HUES6 (cell line): ENCODE measurements around the gene C5orf63.

Experiments used
- H3K27ac ChIP-seq: 2 replicates; pipeline ENCODE4 v1.7.0; 2013; ENCODE audit warnings: low read depth, mild to moderate bottlenecking, low read length, inconsistent platforms
- H3K27me3 ChIP-seq: 2 replicates; pipeline ENCODE4 v1.6.1; 2013; ENCODE audit warnings: low read length; ENCODE audit not compliant: control insufficient read depth, insufficient read depth
- H3K36me3 ChIP-seq: 2 replicates; pipeline ENCODE4 v1.6.1; 2013; ENCODE audit warnings: low read length; ENCODE audit not compliant: control insufficient read depth, insufficient read depth
- H3K4me1 ChIP-seq: 2 replicates; pipeline ENCODE4 v1.6.1; 2013; ENCODE audit warnings: low read length; ENCODE audit not compliant: control insufficient read depth, insufficient read depth
- H3K4me3 ChIP-seq: 2 replicates; pipeline ENCODE4 v1.5.1; 2013; ENCODE audit warnings: low read depth, low read length
- H3K9ac ChIP-seq: one replicate; pipeline ENCODE4 v1.6.1; 2013; ENCODE audit warnings: mild to moderate bottlenecking, low read length
- H3K9me3 ChIP-seq: 2 replicates; pipeline ENCODE4 v1.6.1; 2013; ENCODE audit warnings: low read depth, low read length; ENCODE audit not compliant: control insufficient read depth, insufficient read depth

C5orf63 gene

GRCh38 chr5:127092690-127093089 lies 19.4 kb upstream of the C5orf63 start:
- no peaks in the 10 kb centered on the region for H3K9me3 ChIP-seq
- H3K4me3 ChIP-seq = no peak overlapping the region
- peaks cover 40% of the 10 kb centered on the region for H3K4me1 ChIP-seq
- no peak overlapping the region for H3K9ac ChIP-seq
- H3K27me3 ChIP-seq = no peaks in the 10 kb centered on the region
- no peaks in the 10 kb centered on the region for H3K36me3 ChIP-seq
- no peak overlapping the region for H3K27ac ChIP-seq

GRCh38 chr5:127089191-127089590 lies 15.9 kb upstream of the C5orf63 start:
- Histone ChIP-seq H3K9ac (no peak overlapping the region), H3K4me1 (peaks cover 10% of the 10 kb centered on the region), H3K36me3 (no peaks in the 10 kb centered on the region)

GRCh38 chr5:127088251-127088650 lies 14.9 kb upstream of the C5orf63 start:
- Histone ChIP-seq H3K27ac (no peak overlapping the region), H3K4me3 (no peak overlapping the region), H3K36me3 (no peaks in the 10 kb centered on the region), H3K9me3 (no peaks in the 10 kb centered on the region), H3K9ac (no peak overlapping the region), H3K27me3 (no peaks in the 10 kb centered on the region), H3K4me1 (peaks cover 10% of the 10 kb centered on the region)

More at GRCh38 chr5:127089191-127089590, 15.9 kb upstream of the C5orf63 start:
- no peaks in the 10 kb centered on the region for H3K27me3 ChIP-seq
- no peak overlapping the region for H3K27ac ChIP-seq
- no peak overlapping the region for H3K4me3 ChIP-seq
- no peaks in the 10 kb centered on the region for H3K9me3 ChIP-seq

GRCh38 chr5:127086589-127086988 lies 13.3 kb upstream of the C5orf63 start:
- no peak overlapping the region for H3K27ac ChIP-seq
- H3K27me3 ChIP-seq = no peaks in the 10 kb centered on the region
- H3K9ac ChIP-seq = no peak overlapping the region
- peaks cover 5% of the 10 kb centered on the region; the same call in 1 of the 2 replicates for H3K4me1 ChIP-seq
- H3K9me3 ChIP-seq = no peaks in the 10 kb centered on the region
- no peak overlapping the region for H3K4me3 ChIP-seq
- no peaks in the 10 kb centered on the region for H3K36me3 ChIP-seq

GRCh38 chr5:127085796-127086195 lies 12.5 kb upstream of the C5orf63 start:
- Histone ChIP-seq H3K4me1 (peaks cover 7% of the 10 kb centered on the region), H3K9ac (no peak overlapping the region), H3K36me3 (no peaks in the 10 kb centered on the region), H3K4me3 (no peak overlapping the region), H3K9me3 (no peaks in the 10 kb centered on the region), H3K27me3 (no peaks in the 10 kb centered on the region), H3K27ac (no peak overlapping the region)

GRCh38 chr5:127085371-127085770 lies 12.1 kb upstream of the C5orf63 start:
- H3K4me1 ChIP-seq = peaks cover 11% of the 10 kb centered on the region
- H3K9ac ChIP-seq = no peak overlapping the region
- H3K27me3 ChIP-seq = no peaks in the 10 kb centered on the region
- no peak overlapping the region for H3K4me3 ChIP-seq
- H3K36me3 ChIP-seq = no peaks in the 10 kb centered on the region
- H3K9me3 ChIP-seq = no peaks in the 10 kb centered on the region
- H3K27ac ChIP-seq = no peak overlapping the region

- H3K27me3 ChIP-seq = no peaks in the 10 kb centered on the region
- H3K4me1 ChIP-seq = peaks cover 19% of the 10 kb centered on the region
- no peak overlapping the region for H3K27ac ChIP-seq
- no peak overlapping the region for H3K4me3 ChIP-seq
- no peaks in the 10 kb centered on the region for H3K9me3 ChIP-seq
- no peak overlapping the region for H3K9ac ChIP-seq
- H3K36me3 ChIP-seq = no peaks in the 10 kb centered on the region
These were observed 11.4 kb upstream of the C5orf63 start for GRCh38 chr5:127084656-127085055.

GRCh38 chr5:127083711-127084110 lies 10.4 kb upstream of the C5orf63 start:
- Histone ChIP-seq H3K4me3 (no peak overlapping the region), H3K9ac (no peak overlapping the region), H3K9me3 (no peaks in the 10 kb centered on the region), H3K27ac (no peak overlapping the region), H3K4me1 (peaks cover 21% of the 10 kb centered on the region), H3K27me3 (no peaks in the 10 kb centered on the region), H3K36me3 (no peaks in the 10 kb centered on the region)

- Histone ChIP-seq H3K36me3 (no peaks in the 10 kb centered on the region), H3K27me3 (no peaks in the 10 kb centered on the region), H3K9ac (no peak overlapping the region), H3K4me3 (no peak overlapping the region), H3K27ac (no peak overlapping the region), H3K4me1 (peaks cover 48% of the 10 kb centered on the region), H3K9me3 (no peaks in the 10 kb centered on the region)
These were observed 6.7 kb upstream of the C5orf63 start for GRCh38 chr5:127079994-127080491.

- Histone ChIP-seq H3K4me3 (no peak overlapping the region), H3K4me1 (peaks cover 51% of the 10 kb centered on the region), H3K36me3 (no peaks in the 10 kb centered on the region), H3K27me3 (no peaks in the 10 kb centered on the region), H3K27ac (0 out of 2 replicates have a peak overlapping the region, but pooled peaks have one; percentile 48), H3K9me3 (no peaks in the 10 kb centered on the region), H3K9ac (no peak overlapping the region)
These were observed 4.1 kb upstream of the C5orf63 start for GRCh38 chr5:127077366-127077765.

- Histone ChIP-seq H3K4me3 (no peak overlapping the region), H3K9me3 (no peaks in the 10 kb centered on the region), H3K27me3 (no peaks in the 10 kb centered on the region), H3K9ac (no peak overlapping the region), H3K27ac (peak overlapping the region; percentile 48; the same call in 1 of the 2 replicates), H3K36me3 (no peaks in the 10 kb centered on the region), H3K4me1 (peaks cover 51% of the 10 kb centered on the region)
These were observed 3.2 kb upstream of the C5orf63 start for GRCh38 chr5:127076315-127077129.
